ENCODE measurements around the gene CLBA1. TPM values are rescaled to one million over a fixed set of nuclear protein-coding genes. Genes with fewer than 3 reads are reported as not detected.
"Not testable (repeated sequence)": the region's sequence is repeated elsewhere in the genome, so short reads cannot be mapped to it uniquely, and the experiment has no call there.

Gene CLBA1
- total RNA-seq, 1 donor from 2014 or later = 3.9 TPM

DNA sequence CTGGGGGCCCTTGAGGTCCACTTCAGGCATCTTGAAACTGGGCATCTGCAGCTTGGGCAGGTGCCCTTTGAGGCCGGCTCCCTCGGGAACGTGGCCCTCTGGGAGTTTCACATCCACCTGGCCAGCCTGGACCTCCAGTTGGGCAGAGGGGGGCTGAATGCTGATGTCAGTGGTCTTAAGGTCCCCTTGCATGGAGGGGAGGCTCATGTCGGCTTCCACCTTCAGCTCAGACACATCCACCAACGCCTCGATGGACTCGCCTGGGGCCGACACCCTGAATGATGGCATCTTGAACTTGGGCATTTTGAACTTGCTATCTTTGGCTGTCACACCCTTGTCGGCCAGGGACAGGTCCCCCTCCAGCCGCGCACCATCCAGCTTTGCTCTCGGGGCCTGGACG, 38.4 kb upstream of the CLBA1 start:
- ATAC-seq (ENCODE audit: low read depth); intact Hi-C loops (cut with micrococcal nuclease); DNase-seq; H3K27me3 Mint-ChIP-seq; H3K4me1 Mint-ChIP-seq; H3K27ac Mint-ChIP-seq; H3K4me3 Mint-ChIP-seq; H3K9me3 Mint-ChIP-seq; POLR2A ChIA-PET; H3K36me3 Mint-ChIP-seq (ENCODE audit: low read depth); CTCF ChIA-PET: not testable (repeated sequence)

DNA sequence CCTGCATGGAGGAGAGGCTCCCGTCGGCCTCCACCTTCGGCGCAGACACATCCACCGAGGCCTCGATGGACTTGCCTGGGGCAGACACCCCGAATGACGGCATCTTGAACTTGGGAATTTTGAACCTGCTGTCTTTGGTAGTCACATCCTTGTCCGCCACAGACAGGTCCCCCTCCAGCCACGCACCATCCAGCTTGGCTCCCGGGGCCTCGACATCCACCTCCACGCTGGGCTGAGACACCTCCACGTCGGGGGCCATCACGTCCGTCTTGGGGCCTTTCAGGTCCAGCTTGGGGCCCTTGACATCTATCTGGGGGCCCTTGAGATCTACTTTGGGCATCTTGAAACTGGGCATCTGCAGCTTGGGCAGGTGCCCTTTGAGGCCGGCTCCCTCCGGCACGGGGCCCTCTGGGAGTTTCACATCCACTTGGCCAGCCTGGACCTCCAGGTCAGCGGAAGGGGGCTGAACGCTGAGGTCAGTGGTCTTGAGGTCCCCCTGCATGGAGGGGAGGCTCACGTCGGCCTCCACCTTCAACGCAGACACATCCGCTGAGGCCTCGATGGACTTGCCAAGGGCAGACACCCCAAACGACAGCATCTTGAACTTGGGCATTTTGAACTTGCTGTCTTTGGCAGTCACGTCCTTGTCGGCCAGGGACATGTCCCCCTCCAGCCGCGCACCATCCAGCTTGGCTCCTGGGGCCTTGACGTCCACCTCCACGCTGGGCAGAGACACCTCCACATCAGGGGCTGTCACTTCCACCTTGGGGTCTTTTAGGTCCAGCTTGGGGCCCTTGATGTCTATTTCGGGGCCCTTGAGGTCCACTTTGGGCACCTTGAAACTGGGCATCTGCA, 37.5 kb upstream of the CLBA1 start:
- not testable (repeated sequence) for H3K27ac Mint-ChIP-seq, H3K4me3 Mint-ChIP-seq

DNA sequence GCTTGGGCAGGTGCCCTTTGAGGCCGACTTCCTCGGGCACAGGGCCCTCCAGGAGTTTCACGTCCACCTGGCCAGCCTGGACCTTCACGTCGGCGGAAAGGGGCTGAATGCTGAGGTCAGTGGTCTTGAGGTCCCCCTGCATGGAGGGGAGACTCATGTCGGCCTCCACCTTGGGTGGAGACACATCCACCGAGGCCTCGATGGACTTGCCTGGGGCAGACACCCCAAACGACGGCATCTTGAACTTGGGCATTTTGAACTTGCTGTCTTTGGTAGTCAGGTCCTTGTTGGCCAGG, 36.9 kb upstream of the CLBA1 start:
- H3K9me3 Mint-ChIP-seq = no peaks in the 10 kb centered on the region
- ATAC-seq (ENCODE audit: low read depth) (no peak), DNase-seq (no peak)
- no peak overlapping the region for H3K27ac Mint-ChIP-seq
- H3K4me1 Mint-ChIP-seq = no peaks in the 10 kb centered on the region
- H3K36me3 Mint-ChIP-seq (ENCODE audit: low read depth) = no peaks in the 10 kb centered on the region
- no peaks in the 10 kb centered on the region for H3K27me3 Mint-ChIP-seq
- CTCF ChIA-PET = no interaction called here
- TF ChIP-seq, protein P1, sequence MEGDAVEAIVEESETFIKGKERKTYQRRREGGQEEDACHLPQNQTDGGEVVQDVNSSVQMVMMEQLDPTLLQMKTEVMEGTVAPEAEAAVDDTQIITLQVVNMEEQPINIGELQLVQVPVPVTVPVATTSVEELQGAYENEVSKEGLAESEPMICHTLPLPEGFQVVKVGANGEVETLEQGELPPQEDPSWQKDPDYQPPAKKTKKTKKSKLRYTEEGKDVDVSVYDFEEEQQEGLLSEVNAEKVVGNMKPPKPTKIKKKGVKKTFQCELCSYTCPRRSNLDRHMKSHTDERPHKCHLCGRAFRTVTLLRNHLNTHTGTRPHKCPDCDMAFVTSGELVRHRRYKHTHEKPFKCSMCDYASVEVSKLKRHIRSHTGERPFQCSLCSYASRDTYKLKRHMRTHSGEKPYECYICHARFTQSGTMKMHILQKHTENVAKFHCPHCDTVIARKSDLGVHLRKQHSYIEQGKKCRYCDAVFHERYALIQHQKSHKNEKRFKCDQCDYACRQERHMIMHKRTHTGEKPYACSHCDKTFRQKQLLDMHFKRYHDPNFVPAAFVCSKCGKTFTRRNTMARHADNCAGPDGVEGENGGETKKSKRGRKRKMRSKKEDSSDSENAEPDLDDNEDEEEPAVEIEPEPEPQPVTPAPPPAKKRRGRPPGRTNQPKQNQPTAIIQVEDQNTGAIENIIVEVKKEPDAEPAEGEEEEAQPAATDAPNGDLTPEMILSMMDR (IDR thresholded peaks at IDR 0.05) = no peak
- POLR2A ChIA-PET = no interaction called here
- intact Hi-C loops (cut with micrococcal nuclease) = no loop called here
- no peak overlapping the region for H3K4me3 Mint-ChIP-seq

More for the DNA sequence above, 37.5 kb upstream of the CLBA1 start:
- H3K4me1 Mint-ChIP-seq; ATAC-seq (ENCODE audit: low read depth); H3K36me3 Mint-ChIP-seq (ENCODE audit: low read depth); DNase-seq; POLR2A ChIA-PET; CTCF ChIA-PET; intact Hi-C loops (cut with micrococcal nuclease); H3K9me3 Mint-ChIP-seq; H3K27me3 Mint-ChIP-seq: not testable (repeated sequence)

DNA sequence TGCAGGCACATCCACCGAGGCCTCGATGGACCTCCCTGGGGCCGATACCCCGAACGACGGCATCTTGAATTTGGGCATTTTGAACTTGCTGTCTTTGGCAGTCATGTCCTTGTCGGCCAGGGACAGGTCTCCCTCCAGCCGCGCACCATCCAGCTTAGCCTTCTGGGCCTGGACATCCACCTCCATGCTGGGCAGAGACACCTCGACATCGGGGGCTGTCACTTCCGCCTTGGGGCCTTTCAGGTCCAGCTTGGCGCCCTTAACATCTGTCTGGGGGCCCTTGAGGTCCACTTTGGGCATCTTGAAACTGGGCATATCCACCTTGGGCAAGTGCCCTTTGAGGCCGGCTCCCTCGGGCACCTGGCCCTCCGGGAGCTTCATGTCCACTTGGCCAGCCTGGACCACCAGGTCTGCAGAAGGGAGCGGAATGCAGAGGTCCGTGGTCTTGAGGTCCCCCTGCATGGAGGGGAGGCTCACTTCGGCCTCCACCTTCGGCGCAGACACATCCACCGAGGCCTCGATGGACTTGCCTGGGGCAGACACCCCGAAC, 36.1 kb upstream of the CLBA1 start:
- ATAC-seq (ENCODE audit: low read depth); intact Hi-C loops (cut with micrococcal nuclease); POLR2A ChIA-PET; H3K4me1 Mint-ChIP-seq; H3K36me3 Mint-ChIP-seq (ENCODE audit: low read depth); H3K27ac Mint-ChIP-seq; CTCF ChIA-PET; H3K27me3 Mint-ChIP-seq; DNase-seq; H3K9me3 Mint-ChIP-seq; H3K4me3 Mint-ChIP-seq: not testable (repeated sequence)

DNA sequence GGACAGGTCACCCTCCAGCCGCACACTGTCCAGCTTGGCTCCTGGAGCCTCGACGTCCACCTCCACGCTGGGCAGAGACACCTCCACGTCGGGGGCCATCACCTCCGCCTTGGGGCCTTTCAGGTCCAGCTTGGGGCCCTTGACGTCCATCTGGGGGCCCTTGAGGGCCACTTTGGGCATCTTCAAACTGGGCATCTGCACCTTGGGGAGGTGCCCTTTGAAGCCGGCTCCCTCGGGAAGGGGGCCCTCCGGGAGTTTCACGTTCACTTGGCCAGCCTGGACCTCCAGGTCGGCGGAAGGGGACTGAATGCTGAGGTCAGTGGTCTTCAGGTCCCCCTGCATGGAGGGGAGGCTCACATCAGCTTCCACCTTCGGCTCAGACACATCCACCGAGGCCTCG, 35.6 kb upstream of the CLBA1 start:
- H3K4me1 Mint-ChIP-seq = no peaks in the 10 kb centered on the region
- TF ChIP-seq, protein P1 (IDR thresholded peaks at IDR 0.05) = no peak
- no peak overlapping the region for H3K4me3 Mint-ChIP-seq
- ATAC-seq (ENCODE audit: low read depth) = no peak
- no peak for DNase-seq
- intact Hi-C loops (cut with micrococcal nuclease) = no loop called here
- no peak overlapping the region for H3K27ac Mint-ChIP-seq
- ChIA-PET CTCF (no interaction called here), POLR2A (no interaction called here)
- H3K36me3 Mint-ChIP-seq (ENCODE audit: low read depth) = no peaks in the 10 kb centered on the region
- H3K9me3 Mint-ChIP-seq = no peaks in the 10 kb centered on the region
- no peaks in the 10 kb centered on the region for H3K27me3 Mint-ChIP-seq

DNA sequence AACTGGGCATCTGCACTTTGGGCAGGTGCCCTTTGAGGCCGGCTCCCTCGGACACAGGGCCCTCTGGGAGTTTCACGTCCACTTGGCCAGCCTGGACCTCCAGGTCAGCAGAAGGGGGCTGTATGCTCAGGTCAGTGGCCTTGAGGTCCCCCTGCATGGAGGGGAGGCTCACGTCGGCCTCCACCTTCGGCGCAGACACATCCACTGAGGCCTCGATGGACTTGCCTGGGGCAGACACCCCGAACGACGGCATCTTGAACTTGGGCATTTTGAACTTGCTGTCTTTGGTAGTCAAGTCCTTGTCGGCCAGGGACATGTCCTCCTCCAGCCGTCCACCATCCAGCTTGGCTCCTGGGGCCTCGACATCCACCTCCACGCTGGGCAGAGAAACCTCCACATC, 34.9 kb upstream of the CLBA1 start:
- CTCF ChIA-PET, DNase-seq: not testable (repeated sequence)

DNA sequence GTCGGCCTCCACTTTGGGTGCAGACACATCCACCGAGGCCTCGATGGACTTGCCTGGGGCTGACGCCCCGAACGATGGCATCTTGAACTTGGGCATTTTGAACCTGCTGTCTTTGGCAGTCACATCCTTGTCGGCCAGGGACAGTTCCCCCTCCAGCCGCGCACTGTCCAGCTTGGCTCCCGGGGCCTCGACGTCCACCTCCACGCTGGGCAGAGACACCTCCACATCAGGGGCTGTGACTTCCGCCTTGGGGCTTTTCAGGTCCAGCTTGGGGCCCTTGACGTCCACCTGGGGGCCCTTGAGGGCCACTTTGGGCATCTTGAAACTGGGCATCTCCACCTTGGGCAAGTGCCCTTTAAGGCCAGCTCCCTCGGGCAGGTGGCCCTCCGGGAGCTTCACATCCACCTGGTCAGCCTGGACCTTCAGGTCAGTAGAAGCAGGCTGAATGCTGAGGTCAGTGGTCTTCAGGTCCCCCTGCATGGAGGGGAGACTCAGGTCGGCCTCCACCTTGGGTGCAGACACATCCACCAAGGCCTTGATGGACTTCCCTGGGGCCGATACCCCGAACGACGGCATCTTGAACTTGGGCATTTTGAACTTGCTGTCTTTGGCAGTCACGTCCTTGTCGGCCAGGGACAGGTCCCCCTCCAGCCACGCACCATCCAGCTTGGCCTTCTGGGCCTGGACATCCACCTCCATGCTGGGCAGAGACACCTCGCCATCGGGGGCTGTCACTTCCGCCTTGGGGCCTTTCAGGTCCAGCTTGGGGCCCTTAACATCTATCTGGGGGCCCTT, 33.5 kb upstream of the CLBA1 start:
- intact Hi-C loops (cut with micrococcal nuclease); H3K27ac Mint-ChIP-seq; DNase-seq; H3K36me3 Mint-ChIP-seq (ENCODE audit: low read depth); H3K4me3 Mint-ChIP-seq; ATAC-seq (ENCODE audit: low read depth); H3K9me3 Mint-ChIP-seq; H3K27me3 Mint-ChIP-seq; CTCF ChIA-PET; H3K4me1 Mint-ChIP-seq: not testable (repeated sequence)
- POLR2A ChIA-PET = interaction anchor here (0.6 kb wide), 1 partner anchor 33 kb away, joined by 5 read pairs; no protein-coding TSS in a partner anchor

More for the DNA sequence above, 34.9 kb upstream of the CLBA1 start:
- H3K4me3 Mint-ChIP-seq; H3K27ac Mint-ChIP-seq; H3K4me1 Mint-ChIP-seq; H3K36me3 Mint-ChIP-seq (ENCODE audit: low read depth); ATAC-seq (ENCODE audit: low read depth); POLR2A ChIA-PET; intact Hi-C loops (cut with micrococcal nuclease); H3K9me3 Mint-ChIP-seq; H3K27me3 Mint-ChIP-seq: not testable (repeated sequence)
